SU-DHL-6 (cell line): Measurements from ENCODE around the gene HOXA7.

Source experiments
- H2AFZ ChIP-seq: fragments of 200-600 bp; sonication (generic); 2 replicates; pipeline ENCODE4 v1.6.1; 2014; ENCODE audit warnings: low read depth, mild to moderate bottlenecking, moderate library complexity, mixed read lengths, antibody characterized with exemption, low read length; ENCODE audit not compliant: severe bottlenecking
- H3F3A ChIP-seq: fragments of 200-600 bp; shearing (Covaris generic); 2 replicates; pipeline ENCODE4 v1.6.0; 2016; ENCODE audit warnings: antibody characterized with exemption, mild to moderate bottlenecking; ENCODE audit not compliant: insufficient read depth
- H3K27ac ChIP-seq: fragments of 200-600 bp; sonication (generic); 2 replicates; pipeline ENCODE4 v1.5.1; 2016; ENCODE audit warnings: low read depth, mild to moderate bottlenecking, low read length, moderate library complexity, mixed read lengths
- H3K27me3 ChIP-seq: fragments of 200-600 bp; sonication (generic), shearing (Covaris generic); 2 replicates; pipeline ENCODE4 v1.6.0; 2014; ENCODE audit warnings: mild to moderate bottlenecking, low read length
- H3K36me3 ChIP-seq: fragments of 200-600 bp; sonication (generic); 2 replicates; pipeline ENCODE4 v1.6.1; 2014; ENCODE audit warnings: mild to moderate bottlenecking, low read length, mixed read lengths
- H3K4me2 ChIP-seq: fragments of 300-600, 200-600 bp; shearing (Covaris generic), sonication (generic); 2 replicates; pipeline ENCODE4 v1.6.0; 2014; ENCODE audit warnings: low read length, low read depth, mild to moderate bottlenecking; ENCODE audit not compliant: poor library complexity, severe bottlenecking
- H3K4me3 ChIP-seq: fragments of 200-600 bp; sonication (generic); 2 replicates; pipeline ENCODE4 v1.5.1; 2014; ENCODE audit warnings: antibody characterized with exemption, low read length, mild to moderate bottlenecking, mixed read lengths; ENCODE audit not compliant: insufficient read depth, poor library complexity, severe bottlenecking
- H3K79me2 ChIP-seq: fragments of 200-600 bp; sonication (generic); 2 replicates; pipeline ENCODE4 v1.6.1; 2014; ENCODE audit warnings: mild to moderate bottlenecking, low read length, moderate library complexity; ENCODE audit not compliant: insufficient read depth
- H3K9ac ChIP-seq: fragments of 200-600 bp; sonication (generic); 2 replicates; pipeline ENCODE4 v1.7.0; 2014; ENCODE audit warnings: mild to moderate bottlenecking, low read length
- H3K9me2 ChIP-seq: fragments of 200-600 bp; sonication (generic); replicated peaks from 2 replicates; pipeline ENCODE4 v1.6.1; 2014; ENCODE audit warnings: low read length; ENCODE audit not compliant: insufficient read depth
- H3K9me3 ChIP-seq: fragments of 200-600 bp; sonication (generic); 2 replicates; pipeline ENCODE4 v1.6.1; 2014; ENCODE audit warnings: low read length, mixed read lengths; ENCODE audit not compliant: insufficient read depth
- H4K20me1 ChIP-seq: fragments of 200-600 bp; sonication (generic); 2 replicates; pipeline ENCODE4 v1.6.1; 2014; ENCODE audit warnings: low read depth, mild to moderate bottlenecking, antibody characterized with exemption, low read length, moderate library complexity, mixed read lengths
- EZH2phosphoT487 ChIP-seq: fragments of 200-600 bp; sonication (generic), shearing (Covaris generic); conservative IDR thresholded peaks from 2 replicates; pipeline ENCODE4 v1.6.1; 2018; ENCODE audit warnings: mild to moderate bottlenecking, antibody characterized with exemption, low read length, moderate library complexity, mixed read lengths
- TF ChIP-seq, protein P1 (sequence below): fragments of 200-600 bp; sonication (generic); IDR thresholded peaks from one replicate; pipeline ENCODE4 v1.5.1; 2017; ENCODE audit warnings: antibody characterized with exemption, mild to moderate bottlenecking, low read length, moderate library complexity; ENCODE audit not compliant: insufficient read depth, poor library complexity, severe bottlenecking

Gene HOXA7

DNA sequence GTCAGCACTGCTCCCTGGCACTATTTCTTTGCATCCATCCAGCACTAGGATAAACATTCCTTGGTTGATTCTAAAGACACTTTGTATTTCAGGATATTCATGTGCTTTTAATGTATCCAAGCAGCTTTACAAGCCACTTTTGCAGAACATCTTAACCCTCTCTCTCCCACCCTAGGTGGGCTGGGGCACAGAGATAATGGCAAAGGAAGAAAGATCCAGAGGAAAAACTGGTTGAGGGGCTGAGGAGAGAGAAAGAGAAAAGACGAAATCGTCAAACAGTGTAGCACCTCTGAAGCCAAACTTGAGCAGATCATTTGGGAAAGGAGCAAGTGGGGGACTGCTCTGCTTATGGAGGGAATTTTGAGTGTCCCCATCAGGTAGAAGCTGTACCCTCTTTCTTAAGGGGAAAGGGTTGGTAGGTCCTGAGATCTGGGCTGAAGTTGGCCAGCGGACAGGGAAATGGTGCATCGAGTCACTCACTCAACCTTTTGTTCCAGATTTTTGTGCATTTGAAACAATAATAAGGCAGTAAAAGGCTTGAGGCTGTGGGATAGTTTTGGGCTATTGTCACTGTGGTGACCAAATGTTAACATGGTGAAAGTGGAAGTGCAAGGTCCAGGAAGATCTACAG lies 47.6 kb upstream of the HOXA7 start:
- Histone ChIP-seq H3K36me3 (no peaks in the 10 kb centered on the region), H4K20me1 (no peaks in the 10 kb centered on the region), H3K79me2 (no peaks in the 10 kb centered on the region), H3K9ac (no peak overlapping the region), H3K27me3 (no peaks in the 10 kb centered on the region), H3K4me2 (no peak overlapping the region), H3K9me3 (no peaks in the 10 kb centered on the region), H3K4me3 (no peak overlapping the region), H3F3A (no peaks in the 10 kb centered on the region), H3K27ac (no peak overlapping the region), H3K9me2 (no peaks in the 10 kb centered on the region), H2AFZ (no peak overlapping the region)
- TF ChIP-seq EZH2phosphoT487, result no peak
- TF ChIP-seq, protein P1, sequence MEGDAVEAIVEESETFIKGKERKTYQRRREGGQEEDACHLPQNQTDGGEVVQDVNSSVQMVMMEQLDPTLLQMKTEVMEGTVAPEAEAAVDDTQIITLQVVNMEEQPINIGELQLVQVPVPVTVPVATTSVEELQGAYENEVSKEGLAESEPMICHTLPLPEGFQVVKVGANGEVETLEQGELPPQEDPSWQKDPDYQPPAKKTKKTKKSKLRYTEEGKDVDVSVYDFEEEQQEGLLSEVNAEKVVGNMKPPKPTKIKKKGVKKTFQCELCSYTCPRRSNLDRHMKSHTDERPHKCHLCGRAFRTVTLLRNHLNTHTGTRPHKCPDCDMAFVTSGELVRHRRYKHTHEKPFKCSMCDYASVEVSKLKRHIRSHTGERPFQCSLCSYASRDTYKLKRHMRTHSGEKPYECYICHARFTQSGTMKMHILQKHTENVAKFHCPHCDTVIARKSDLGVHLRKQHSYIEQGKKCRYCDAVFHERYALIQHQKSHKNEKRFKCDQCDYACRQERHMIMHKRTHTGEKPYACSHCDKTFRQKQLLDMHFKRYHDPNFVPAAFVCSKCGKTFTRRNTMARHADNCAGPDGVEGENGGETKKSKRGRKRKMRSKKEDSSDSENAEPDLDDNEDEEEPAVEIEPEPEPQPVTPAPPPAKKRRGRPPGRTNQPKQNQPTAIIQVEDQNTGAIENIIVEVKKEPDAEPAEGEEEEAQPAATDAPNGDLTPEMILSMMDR, result no peak

DNA sequence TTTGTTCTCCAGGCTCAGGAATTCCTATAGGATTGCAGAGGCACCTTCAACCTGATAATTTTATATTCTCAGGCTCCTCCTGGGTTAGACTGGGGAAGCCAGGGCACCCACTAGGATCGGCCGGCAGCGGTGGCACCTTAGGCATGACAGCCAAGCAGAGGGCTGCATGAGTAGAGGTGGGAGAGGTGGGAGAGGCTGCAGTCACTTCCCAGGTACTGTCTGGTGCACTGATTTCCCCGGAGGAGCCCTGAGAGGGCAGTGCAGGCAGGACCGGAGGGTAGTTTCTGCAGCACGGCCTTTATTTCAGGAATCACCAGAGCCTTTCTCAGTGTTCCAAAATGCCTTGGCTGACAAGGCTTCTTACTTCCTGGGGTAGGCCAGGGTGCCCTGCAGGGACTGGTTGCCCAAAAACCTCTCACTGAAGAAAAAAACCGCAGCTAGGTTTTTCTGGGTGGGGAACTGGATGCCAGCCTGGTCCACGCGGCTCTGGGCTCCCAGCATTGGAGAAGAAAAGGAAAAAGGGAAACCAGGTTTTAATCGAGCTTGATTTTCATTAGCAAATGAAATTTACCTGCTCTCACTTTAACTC lies 47.0 kb upstream of the HOXA7 start:
- Histone ChIP-seq H3F3A (no peaks in the 10 kb centered on the region), H3K4me3 (no peak overlapping the region), H3K79me2 (no peaks in the 10 kb centered on the region), H3K36me3 (no peaks in the 10 kb centered on the region), H2AFZ (no peak overlapping the region), H3K9me2 (no peaks in the 10 kb centered on the region), H3K9ac (no peak overlapping the region), H3K27ac (no peak overlapping the region), H4K20me1 (no peaks in the 10 kb centered on the region), H3K4me2 (no peak overlapping the region), H3K9me3 (no peaks in the 10 kb centered on the region), H3K27me3 (no peaks in the 10 kb centered on the region)
- TF ChIP-seq, protein P1, result no peak
- no peak for TF ChIP-seq EZH2phosphoT487

DNA sequence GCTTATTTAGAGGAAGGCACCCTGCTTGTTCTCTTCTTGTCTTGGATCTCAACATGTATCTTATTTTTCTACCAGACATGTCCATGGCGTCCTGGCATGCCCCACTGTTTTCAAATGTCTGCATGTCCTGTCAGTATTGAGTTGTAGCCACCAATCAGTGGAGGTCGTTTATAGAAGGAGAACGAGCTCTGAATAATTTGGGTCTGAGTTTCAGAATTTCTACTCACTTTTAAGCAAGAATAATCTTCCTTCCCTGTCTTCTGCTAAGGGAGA lies 46.3 kb upstream of the HOXA7 start:
- H4K20me1 ChIP-seq, result no peaks in the 10 kb centered on the region
- H3F3A ChIP-seq, result no peaks in the 10 kb centered on the region
- H3K27ac ChIP-seq, result no peak overlapping the region
- H3K27me3 ChIP-seq, result no peaks in the 10 kb centered on the region
- TF ChIP-seq, protein P1, result no peak
- TF ChIP-seq EZH2phosphoT487, result no peak
- H3K9me2 ChIP-seq, result no peaks in the 10 kb centered on the region
- H3K4me2 ChIP-seq, result no peak overlapping the region
- no peaks in the 10 kb centered on the region for H3K36me3 ChIP-seq
- H2AFZ ChIP-seq, result no peak overlapping the region
- no peaks in the 10 kb centered on the region for H3K79me2 ChIP-seq
- no peak overlapping the region for H3K4me3 ChIP-seq
- no peak overlapping the region for H3K9ac ChIP-seq
- no peaks in the 10 kb centered on the region for H3K9me3 ChIP-seq
